CD1c-positive myeloid dendritic cell (primary cell): ENCODE results near the gene HOXA4.

Source experiments
- DNase-seq: peaks from one replicate; pipeline ENCODE4 v3.0.0-alpha.2; 2016; ENCODE audit errors: extremely low spot score

Gene HOXA4

GRCh38 chr7:27147199-27148030 lies 16.9 kb upstream of the HOXA4 start, which contains the start of gene HOXA6:
HOXA6 (minus strand) TSS chr7:27147774; CDS start chr7:27147749, 25 bp downstream.
- no peak for DNase-seq

GRCh38 chr7:27146491-27147198 lies 16.1 kb upstream of the HOXA4 start:
- DNase-seq: no peak

GRCh38 chr7:27145914-27146412 lies 15.4 kb upstream of the HOXA4 start:
- no peak for DNase-seq

- DNase-seq: no peak
These were observed 14.8 kb upstream of the HOXA4 start for GRCh38 chr7:27145165-27145913.

- DNase-seq: no peak
These were observed 14.2 kb upstream of the HOXA4 start for GRCh38 chr7:27144781-27145164.

- DNase-seq: no peak
These were observed 13.6 kb upstream of the HOXA4 start for GRCh38 chr7:27143950-27144780.

GRCh38 chr7:27143023-27143949 lies 12.7 kb upstream of the HOXA4 start, which contains the start of gene HOXA5:
HOXA5 (minus strand) TSS chr7:27143681; CDS start chr7:27143607, 74 bp downstream.
- peak; percentile 67 for DNase-seq

- DNase-seq: no peak
These were observed 12.0 kb upstream of the HOXA4 start for GRCh38 chr7:27142580-27143022.

- DNase-seq: no peak
These were observed 11.5 kb upstream of the HOXA4 start for GRCh38 chr7:27141923-27142579.

GRCh38 chr7:27141137-27141922 lies 10.8 kb upstream of the HOXA4 start:
- no peak for DNase-seq

GRCh38 chr7:27140126-27140857 lies 9.7 kb upstream of the HOXA4 start:
- no peak for DNase-seq

GRCh38 chr7:27139334-27140125 lies 9.0 kb upstream of the HOXA4 start:
- no peak for DNase-seq

GRCh38 chr7:27138985-27139333 lies 8.4 kb upstream of the HOXA4 start:
- no peak for DNase-seq

- no peak for DNase-seq
These were observed 7.9 kb upstream of the HOXA4 start for GRCh38 chr7:27138472-27138871.

GRCh38 chr7:27137640-27138315 lies 7.2 kb upstream of the HOXA4 start:
- no peak for DNase-seq

- peak; percentile 64 for DNase-seq
These were observed 3.8 kb upstream of the HOXA4 start for GRCh38 chr7:27134392-27134791.
